Activated naive CD8-positive, alpha-beta T cell (primary cell): ENCODE measurements around the gene EYS.
"Not testable (repeated sequence)": the region's sequence is repeated elsewhere in the genome, so short reads cannot be mapped to it uniquely, and the experiment has no call there.

ENCODE experiments used
- H3K27ac Mint-ChIP-seq: one replicate; pipeline ENCODE4 v1.8.0; 2021; ENCODE audit warnings: mixed read lengths
- H3K27me3 Mint-ChIP-seq: one replicate; pipeline ENCODE4 v1.8.0; 2021; ENCODE audit warnings: mixed read lengths
- H3K36me3 Mint-ChIP-seq: one replicate; pipeline ENCODE4 v1.8.0; 2021; ENCODE audit warnings: mixed read lengths
- H3K4me1 Mint-ChIP-seq: one replicate; pipeline ENCODE4 v1.8.0; 2021; ENCODE audit warnings: low read depth, mixed read lengths
- H3K4me3 Mint-ChIP-seq: one replicate; pipeline ENCODE4 v1.8.0; 2021; ENCODE audit warnings: mild to moderate bottlenecking, mixed read lengths
- H3K9me3 Mint-ChIP-seq: one replicate; pipeline ENCODE4 v1.8.0; 2021; ENCODE audit warnings: low read depth, mixed read lengths

EYS gene

DNA sequence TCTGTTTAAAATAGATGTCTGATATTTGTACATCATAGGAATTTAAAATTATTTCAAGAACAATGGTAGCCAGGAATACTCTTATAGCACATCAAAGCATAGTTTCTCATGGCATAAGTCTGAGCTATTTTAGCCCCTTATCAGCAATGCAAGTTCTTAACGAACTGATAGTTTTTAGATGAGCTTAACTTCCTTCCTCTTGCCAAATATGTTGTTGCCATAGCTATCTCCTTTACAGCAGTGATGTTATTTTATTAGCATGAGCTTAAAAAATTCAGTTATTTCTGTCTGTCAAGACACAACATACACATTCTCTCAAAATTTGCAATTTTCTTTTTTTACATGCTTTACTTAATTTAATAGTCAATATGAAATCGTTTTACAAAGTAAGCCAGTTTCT is 1204.2 kb downstream of the EYS start:
- Mint-ChIP-seq H3K27ac (no peak overlapping the region), H3K4me1 (no peaks in the 10 kb centered on the region), H3K9me3 (peaks cover 18% of the 10 kb centered on the region), H3K4me3 (no peak overlapping the region), H3K27me3 (no peaks in the 10 kb centered on the region), H3K36me3 (no peaks in the 10 kb centered on the region)

DNA sequence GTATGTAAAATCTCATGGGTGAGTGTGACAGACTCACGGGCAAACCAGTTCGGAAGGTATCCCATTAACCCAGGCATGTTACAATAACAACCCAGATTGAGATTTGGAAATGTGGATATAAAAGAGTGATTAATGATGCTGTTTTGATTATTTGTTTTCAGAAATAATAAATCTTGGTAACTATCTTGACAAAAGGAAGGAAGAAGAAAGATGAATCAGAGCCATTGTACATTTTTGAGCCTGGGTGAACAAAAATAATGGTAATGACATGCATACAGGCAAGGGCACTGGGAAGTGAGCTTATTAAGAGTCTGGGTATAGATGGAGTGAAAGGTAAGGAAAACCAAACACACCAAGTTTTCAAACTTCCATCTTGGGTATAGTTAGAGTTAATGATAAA is 1209.4 kb downstream of the EYS start:
- peaks cover 11% of the 10 kb centered on the region for H3K9me3 Mint-ChIP-seq
- no peak overlapping the region for H3K4me3 Mint-ChIP-seq
- H3K27me3 Mint-ChIP-seq = no peaks in the 10 kb centered on the region
- H3K4me1 Mint-ChIP-seq = no peaks in the 10 kb centered on the region
- no peak overlapping the region for H3K27ac Mint-ChIP-seq
- H3K36me3 Mint-ChIP-seq = no peaks in the 10 kb centered on the region

DNA sequence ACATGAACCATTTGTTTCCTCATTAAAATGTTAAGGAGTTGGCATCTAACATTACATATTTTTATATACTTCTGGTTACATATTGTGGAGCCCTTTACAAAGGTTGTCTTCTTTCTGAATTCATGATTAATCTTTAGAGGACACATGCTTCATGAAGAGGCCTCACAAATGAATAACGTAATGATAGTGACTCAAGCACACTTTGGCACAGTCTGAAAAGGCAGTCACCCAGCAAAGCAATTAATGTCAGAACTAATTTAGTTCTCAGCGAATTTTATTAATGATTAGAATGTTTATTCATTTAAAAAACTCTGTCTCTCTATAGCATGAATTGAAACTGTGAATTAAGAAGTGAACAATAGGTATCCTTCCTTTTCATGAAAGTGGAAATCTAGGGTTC is 1217.3 kb downstream of the EYS start:
- no peaks in the 10 kb centered on the region for H3K27me3 Mint-ChIP-seq
- H3K4me1 Mint-ChIP-seq = no peaks in the 10 kb centered on the region

DNA sequence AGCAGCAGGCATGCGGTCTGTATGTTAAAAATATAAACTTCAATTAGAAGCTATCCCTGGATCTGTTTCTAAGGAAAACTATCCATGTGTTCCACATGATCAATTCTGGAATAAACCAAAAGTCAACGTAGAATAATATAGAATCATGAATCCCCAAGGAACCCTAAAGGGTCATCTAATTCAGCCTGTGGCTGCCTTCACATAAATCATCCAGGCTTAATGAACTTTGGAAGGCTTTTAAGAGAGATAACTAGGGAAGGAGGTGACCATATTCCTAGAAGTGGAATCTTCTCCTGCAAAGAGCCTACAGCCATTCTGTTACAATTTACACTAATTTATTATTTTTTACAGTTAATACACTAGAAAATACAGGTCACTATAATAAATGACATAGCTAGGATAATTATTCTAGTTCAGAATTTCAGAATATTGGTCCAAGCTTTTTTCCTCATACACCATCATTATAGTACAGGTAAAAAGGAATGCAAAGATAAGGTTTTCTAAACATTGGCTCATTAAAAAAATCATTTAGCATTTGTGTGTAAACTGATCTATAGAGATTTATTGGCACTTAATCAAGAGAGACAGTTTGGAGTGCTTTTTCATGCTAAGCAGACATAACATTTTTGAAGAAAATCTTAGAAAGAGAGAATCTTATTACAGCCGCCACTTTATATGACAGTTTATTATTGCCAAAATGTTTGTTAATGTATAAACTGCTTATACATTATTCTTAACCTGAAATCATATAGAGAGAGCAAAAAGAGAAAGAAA is 1220.3 kb downstream of the EYS start:
- Mint-ChIP-seq H3K27me3 (no peaks in the 10 kb centered on the region), H3K27ac (no peak overlapping the region), H3K4me1 (no peaks in the 10 kb centered on the region), H3K9me3 (peaks cover 3% of the 10 kb centered on the region), H3K4me3 (no peak overlapping the region), H3K36me3 (no peaks in the 10 kb centered on the region)

More for the DNA sequence above, 1217.3 kb downstream of the EYS start:
- H3K36me3 Mint-ChIP-seq = no peaks in the 10 kb centered on the region
- no peak overlapping the region for H3K27ac Mint-ChIP-seq
- H3K9me3 Mint-ChIP-seq = no peaks in the 10 kb centered on the region
- no peak overlapping the region for H3K4me3 Mint-ChIP-seq

DNA sequence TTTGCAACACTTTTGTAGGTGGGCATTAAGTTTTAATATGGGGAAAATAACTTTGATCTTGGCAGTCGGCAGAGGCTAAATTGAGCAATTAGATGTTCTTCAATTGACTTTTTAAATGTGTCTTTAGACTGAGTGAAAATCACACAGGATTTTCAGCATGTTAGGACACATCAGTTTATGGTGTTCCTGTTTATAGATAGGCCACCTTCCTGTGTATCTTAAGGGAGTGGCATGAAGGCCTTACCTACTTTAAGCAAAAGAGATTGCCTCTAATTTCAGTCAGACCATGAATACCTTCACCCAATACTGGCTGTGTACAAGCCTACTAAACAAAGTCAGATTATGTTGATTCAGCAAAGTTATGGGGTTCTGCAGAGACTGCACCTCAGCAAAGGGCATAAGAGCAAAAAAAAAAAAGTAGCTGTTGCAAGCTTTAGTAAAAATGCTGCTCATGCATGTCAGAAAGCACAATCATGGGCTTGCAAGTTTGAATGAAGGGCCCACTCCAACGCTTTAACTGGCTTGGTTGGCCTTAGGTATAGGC is 1223.0 kb downstream of the EYS start:
- Mint-ChIP-seq H3K4me1 (no peaks in the 10 kb centered on the region), H3K36me3 (no peaks in the 10 kb centered on the region), H3K27ac (no peak overlapping the region), H3K4me3 (no peak overlapping the region), H3K27me3 (no peaks in the 10 kb centered on the region), H3K9me3 (peaks cover 5% of the 10 kb centered on the region)

DNA sequence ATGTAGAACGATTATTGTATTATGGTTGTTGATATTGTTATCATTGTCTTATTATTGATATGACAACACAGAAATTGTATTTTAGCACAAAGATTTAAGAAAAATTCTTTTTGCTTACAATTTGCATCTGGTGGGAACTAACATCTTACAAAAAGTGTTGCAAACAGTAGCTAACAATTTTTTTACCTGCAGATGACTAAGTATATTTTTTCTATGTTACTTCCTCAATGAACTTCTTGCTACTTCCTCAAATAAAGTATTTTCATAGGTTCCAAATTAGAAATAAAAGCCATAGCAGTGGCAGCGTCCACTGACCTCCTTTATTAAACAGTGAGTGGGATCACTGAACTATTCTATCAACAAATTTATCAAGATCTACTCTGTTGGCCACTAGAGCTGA is 1224.4 kb downstream of the EYS start:
- no peaks in the 10 kb centered on the region for H3K36me3 Mint-ChIP-seq
- no peak overlapping the region for H3K27ac Mint-ChIP-seq
- H3K4me1 Mint-ChIP-seq = no peaks in the 10 kb centered on the region
- H3K4me3 Mint-ChIP-seq = no peak overlapping the region
- no peaks in the 10 kb centered on the region for H3K27me3 Mint-ChIP-seq
- H3K9me3 Mint-ChIP-seq = peaks cover 5% of the 10 kb centered on the region

DNA sequence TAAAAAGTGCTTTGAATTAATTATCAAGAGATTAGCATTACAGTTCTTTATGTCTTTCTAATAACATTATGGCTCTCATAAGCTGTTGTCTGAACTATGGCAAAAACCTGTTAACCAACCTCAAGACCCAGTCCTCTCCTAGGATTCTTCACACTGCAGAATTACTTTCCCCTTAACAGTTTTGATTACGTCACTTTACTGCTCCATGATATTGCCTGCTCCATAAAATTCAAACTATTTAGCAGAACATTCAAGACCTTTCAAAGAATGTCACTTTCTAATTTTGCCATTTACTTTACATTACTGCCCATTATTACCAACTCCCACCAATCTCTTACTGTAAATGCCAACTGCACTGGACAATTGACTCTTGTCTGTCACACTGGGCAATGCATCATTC is 1227.9 kb downstream of the EYS start:
- Mint-ChIP-seq H3K27me3 (no peaks in the 10 kb centered on the region), H3K4me3 (no peak overlapping the region), H3K27ac (no peak overlapping the region)

DNA sequence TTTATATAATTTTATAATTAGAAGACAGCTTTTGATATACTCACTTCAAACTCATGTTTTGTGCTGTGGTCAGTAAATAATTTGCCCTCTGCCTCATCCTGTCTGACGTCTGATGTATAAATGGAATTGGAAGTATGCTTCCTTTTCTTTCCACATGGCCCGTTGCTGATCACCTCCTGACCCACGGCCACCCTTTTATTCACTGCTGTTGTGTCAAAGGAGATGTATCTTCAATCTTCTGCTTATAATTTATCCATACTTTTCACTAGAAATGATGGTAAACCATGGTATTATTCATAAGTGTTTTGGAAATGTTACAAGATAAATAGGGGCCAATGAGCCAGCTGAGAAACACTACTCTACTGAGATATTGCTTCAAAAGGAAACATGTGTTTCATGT is 1229.6 kb downstream of the EYS start:
- no peaks in the 10 kb centered on the region for H3K27me3 Mint-ChIP-seq
- no peak overlapping the region for H3K27ac Mint-ChIP-seq

More for the DNA sequence above, 1227.9 kb downstream of the EYS start:
- Mint-ChIP-seq H3K9me3 (peaks cover 9% of the 10 kb centered on the region), H3K4me1 (no peaks in the 10 kb centered on the region), H3K36me3 (no peaks in the 10 kb centered on the region)

DNA sequence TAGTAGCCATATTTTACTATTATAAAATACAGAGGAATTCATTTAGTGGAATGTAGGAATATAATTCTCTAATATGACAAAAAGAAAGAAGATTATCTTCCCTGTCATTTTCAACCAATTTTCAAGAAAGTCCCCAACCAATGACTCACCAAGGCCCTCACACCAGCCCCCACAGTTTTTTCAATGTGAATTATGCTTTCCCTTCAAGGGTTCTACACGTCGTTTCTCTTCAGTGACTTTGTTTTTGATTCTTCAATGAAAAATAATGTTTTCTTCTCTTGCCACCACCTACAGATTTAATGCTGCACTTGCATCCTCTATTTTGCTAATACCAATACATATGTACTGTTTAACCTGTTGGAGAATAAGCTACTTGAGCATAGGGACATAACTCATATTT is 1230.1 kb downstream of the EYS start:
- Mint-ChIP-seq H3K36me3 (no peaks in the 10 kb centered on the region), H3K27me3 (no peaks in the 10 kb centered on the region), H3K4me1 (no peaks in the 10 kb centered on the region), H3K4me3 (no peak overlapping the region), H3K9me3 (peaks cover 7% of the 10 kb centered on the region), H3K27ac (no peak overlapping the region)

More for the DNA sequence above, 1229.6 kb downstream of the EYS start:
- Mint-ChIP-seq H3K4me3 (no peak overlapping the region), H3K4me1 (no peaks in the 10 kb centered on the region), H3K9me3 (peaks cover 9% of the 10 kb centered on the region), H3K36me3 (no peaks in the 10 kb centered on the region)

DNA sequence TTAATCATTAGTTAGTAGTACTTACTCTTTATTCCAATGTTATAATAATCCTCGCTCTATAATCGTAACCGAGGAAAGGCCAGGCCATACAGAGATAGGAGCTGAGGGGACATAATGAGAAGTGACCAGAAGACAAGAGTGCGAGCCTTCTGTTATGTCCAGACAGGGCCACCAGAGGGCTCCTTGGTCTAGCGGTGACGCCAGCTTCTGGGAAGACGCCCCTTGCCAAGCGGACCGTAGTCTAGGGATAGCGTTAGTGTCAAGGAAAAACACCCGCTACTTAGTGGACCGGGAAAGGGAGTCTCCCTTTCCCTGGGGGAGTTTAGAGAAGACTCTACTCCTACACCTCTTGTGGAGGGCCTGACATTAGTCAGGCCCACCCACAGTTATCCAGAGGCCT is 1237.6 kb downstream of the EYS start:
- not testable (repeated sequence) for H3K27me3 Mint-ChIP-seq, H3K4me1 Mint-ChIP-seq, H3K4me3 Mint-ChIP-seq, H3K27ac Mint-ChIP-seq, H3K36me3 Mint-ChIP-seq
- H3K9me3 Mint-ChIP-seq = peaks cover 13% of the 10 kb centered on the region

DNA sequence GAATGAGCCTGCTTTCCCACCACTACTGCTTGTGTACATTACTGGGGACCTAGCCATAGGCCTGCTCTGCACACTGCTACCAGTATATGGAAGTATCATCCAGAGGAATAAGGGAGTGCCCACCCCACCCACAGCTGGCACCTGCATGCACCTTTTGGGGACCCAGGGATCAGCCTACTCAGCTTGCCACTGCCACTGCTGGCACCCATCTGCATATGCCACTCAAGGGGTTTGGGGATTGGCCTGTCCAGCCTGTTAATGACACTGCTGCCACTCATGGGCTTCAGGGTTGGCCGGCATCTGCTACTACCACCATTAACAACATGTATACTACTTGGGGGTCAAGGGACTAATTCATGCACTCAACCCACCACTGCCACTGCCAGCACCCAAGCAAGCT is 1239.4 kb downstream of the EYS start:
- no peaks in the 10 kb centered on the region for H3K4me1 Mint-ChIP-seq
- no peaks in the 10 kb centered on the region for H3K27me3 Mint-ChIP-seq
- H3K9me3 Mint-ChIP-seq = peaks cover 13% of the 10 kb centered on the region
- no peaks in the 10 kb centered on the region for H3K36me3 Mint-ChIP-seq
- H3K4me3 Mint-ChIP-seq = no peak overlapping the region
- no peak overlapping the region for H3K27ac Mint-ChIP-seq

DNA sequence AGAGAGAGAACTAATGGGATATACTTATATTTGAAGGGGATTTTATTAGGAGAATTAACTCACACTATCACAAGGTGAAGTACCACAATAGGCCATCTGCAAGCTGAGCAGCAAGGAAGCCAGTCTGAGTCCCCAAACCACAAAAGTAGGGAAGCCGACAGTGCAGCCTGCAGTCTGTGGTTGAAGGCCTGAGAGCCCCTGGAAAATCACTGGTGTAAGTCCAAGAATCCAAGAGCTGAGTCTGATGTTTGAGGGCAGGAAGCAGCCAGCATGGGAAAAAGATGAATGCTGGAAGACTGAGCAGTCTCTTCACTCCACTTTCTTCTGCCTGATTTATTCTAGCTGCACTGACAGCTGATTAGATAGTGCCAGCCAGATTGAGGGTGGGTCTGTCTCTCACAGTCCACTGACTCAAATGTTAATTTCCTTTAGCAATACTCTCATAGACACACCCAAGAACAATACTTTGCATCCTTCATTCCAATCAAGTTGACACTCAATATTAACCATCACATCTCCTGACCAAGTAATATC is 1247.5 kb downstream of the EYS start:
- no peak overlapping the region for H3K27ac Mint-ChIP-seq
- peaks cover 5% of the 10 kb centered on the region for H3K9me3 Mint-ChIP-seq
- H3K4me1 Mint-ChIP-seq = no peaks in the 10 kb centered on the region
- no peaks in the 10 kb centered on the region for H3K27me3 Mint-ChIP-seq
- no peak overlapping the region for H3K4me3 Mint-ChIP-seq
- no peaks in the 10 kb centered on the region for H3K36me3 Mint-ChIP-seq

DNA sequence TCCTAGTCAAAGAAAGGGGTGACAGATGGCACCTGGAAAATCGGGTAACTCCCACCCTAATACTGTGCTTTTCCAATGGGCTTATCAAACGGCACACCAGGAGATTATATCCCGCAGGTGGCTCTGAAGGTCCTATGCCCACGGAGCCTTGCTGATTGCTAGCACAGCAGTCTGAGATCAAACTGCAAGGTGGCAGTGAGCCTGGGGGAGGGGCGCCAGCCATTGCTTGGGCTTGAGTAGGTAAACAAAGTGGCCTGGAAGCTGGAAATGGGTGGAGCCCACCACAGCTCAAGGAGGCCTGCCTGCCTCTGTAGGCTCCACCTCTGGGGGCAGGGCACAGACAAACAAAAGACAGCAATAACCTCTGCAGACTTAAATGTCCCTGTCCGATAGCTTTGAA is 1258.9 kb downstream of the EYS start:
- not testable (repeated sequence) for H3K27me3 Mint-ChIP-seq, H3K27ac Mint-ChIP-seq, H3K4me3 Mint-ChIP-seq, H3K9me3 Mint-ChIP-seq, H3K4me1 Mint-ChIP-seq, H3K36me3 Mint-ChIP-seq

DNA sequence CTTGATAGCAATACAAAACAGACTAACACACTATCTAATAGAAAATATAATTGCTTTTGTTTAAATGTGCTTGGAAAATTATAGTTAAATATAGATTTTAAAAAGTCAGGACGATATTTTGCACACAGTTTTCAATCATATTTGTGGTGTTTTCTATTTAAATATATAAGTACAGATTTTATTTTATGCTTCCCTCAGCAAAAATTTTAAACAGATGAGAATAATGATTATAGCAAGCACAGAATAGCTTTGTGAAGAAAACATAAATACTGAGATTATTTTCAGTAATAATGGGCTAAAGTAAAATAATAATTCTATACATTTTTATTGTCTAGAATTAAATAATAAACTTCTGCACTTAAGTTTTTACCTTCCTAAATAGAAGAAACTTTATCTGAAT is 1262.0 kb downstream of the EYS start:
- Mint-ChIP-seq H3K4me1 (no peaks in the 10 kb centered on the region), H3K36me3 (no peaks in the 10 kb centered on the region), H3K27me3 (no peaks in the 10 kb centered on the region), H3K27ac (no peak overlapping the region), H3K9me3 (peaks cover 14% of the 10 kb centered on the region), H3K4me3 (no peak overlapping the region)

DNA sequence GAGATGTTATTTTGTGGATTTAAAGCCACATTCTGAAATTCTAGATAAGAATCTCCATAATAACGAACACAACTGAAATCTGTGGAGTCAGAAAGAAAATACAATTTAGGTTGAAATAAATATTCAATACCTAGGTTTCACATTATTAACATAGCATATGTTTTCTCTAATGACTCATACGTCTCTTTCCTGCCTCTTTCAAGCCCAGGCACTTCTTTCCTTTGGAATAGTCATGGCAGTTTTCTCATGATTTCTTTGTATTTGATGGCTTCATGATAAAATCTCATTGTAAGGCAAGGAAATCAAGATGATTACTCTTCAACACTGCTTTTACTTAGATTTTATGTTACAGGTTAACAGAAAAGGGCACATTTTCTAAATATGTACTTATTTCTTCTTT is 1267.8 kb downstream of the EYS start:
- no peak overlapping the region for H3K4me3 Mint-ChIP-seq
- H3K27ac Mint-ChIP-seq = no peak overlapping the region
- no peaks in the 10 kb centered on the region for H3K27me3 Mint-ChIP-seq
- no peaks in the 10 kb centered on the region for H3K4me1 Mint-ChIP-seq
- H3K36me3 Mint-ChIP-seq = no peaks in the 10 kb centered on the region
- peaks cover 13% of the 10 kb centered on the region for H3K9me3 Mint-ChIP-seq

DNA sequence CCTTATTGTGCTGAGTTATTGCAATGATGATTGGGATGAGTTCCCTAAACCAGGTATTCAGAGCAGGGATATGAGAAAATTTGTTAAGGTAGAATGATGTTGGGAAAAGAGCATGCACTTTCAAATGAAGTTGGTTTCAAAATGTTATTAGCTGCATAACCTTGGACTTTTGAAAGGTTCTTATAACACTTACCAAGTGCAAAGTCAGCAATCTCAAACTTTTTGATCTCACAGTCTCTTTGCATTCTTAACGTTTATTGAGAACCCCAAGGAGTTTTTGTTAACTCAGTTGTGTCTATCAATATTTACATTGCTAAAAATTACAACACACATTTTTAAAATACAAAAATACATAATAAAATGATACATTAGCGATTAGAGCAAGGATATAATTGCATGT is 1269.0 kb downstream of the EYS start:
- H3K27ac Mint-ChIP-seq = no peak overlapping the region
- no peaks in the 10 kb centered on the region for H3K4me1 Mint-ChIP-seq
- H3K9me3 Mint-ChIP-seq = peaks cover 10% of the 10 kb centered on the region
- no peak overlapping the region for H3K4me3 Mint-ChIP-seq
- no peaks in the 10 kb centered on the region for H3K36me3 Mint-ChIP-seq
- H3K27me3 Mint-ChIP-seq = no peaks in the 10 kb centered on the region
